ENCODE data around the gene CDH23. TPM values are rescaled to one million over a fixed set of nuclear protein-coding genes. Genes with fewer than 3 reads are reported as not detected.

Gene CDH23
- total RNA-seq, 1 experiment from 2014 or later = 7.8 TPM

- intact Hi-C loops (cut with micrococcal nuclease; ENCODE audit: unreplicated experiment) = no loop called here
- TF ChIP-seq EZH2 (IDR thresholded peaks at IDR 0.05; ENCODE audit: low read depth) = no peak
- TF ChIP-seq, protein P1, sequence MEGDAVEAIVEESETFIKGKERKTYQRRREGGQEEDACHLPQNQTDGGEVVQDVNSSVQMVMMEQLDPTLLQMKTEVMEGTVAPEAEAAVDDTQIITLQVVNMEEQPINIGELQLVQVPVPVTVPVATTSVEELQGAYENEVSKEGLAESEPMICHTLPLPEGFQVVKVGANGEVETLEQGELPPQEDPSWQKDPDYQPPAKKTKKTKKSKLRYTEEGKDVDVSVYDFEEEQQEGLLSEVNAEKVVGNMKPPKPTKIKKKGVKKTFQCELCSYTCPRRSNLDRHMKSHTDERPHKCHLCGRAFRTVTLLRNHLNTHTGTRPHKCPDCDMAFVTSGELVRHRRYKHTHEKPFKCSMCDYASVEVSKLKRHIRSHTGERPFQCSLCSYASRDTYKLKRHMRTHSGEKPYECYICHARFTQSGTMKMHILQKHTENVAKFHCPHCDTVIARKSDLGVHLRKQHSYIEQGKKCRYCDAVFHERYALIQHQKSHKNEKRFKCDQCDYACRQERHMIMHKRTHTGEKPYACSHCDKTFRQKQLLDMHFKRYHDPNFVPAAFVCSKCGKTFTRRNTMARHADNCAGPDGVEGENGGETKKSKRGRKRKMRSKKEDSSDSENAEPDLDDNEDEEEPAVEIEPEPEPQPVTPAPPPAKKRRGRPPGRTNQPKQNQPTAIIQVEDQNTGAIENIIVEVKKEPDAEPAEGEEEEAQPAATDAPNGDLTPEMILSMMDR (conservative IDR thresholded peaks at IDR 0.05) = no peak
- H3K27me3 ChIP-seq (ENCODE audit: insufficient read depth, low read depth) = no peaks in the 10 kb centered on the region
- H3K4me1 ChIP-seq (replicated peaks; ENCODE audit: insufficient read depth) = no peaks in the 10 kb centered on the region
- CTCF ChIA-PET = interaction anchor here (0.5 kb wide), 1 partner anchor 75 kb away, joined by 3 read pairs; no protein-coding TSS in a partner anchor
- H3K27ac ChIP-seq = no peak overlapping the region
- no peaks in the 10 kb centered on the region for H3K9me2 ChIP-seq (ENCODE audit: insufficient read depth)
- no peak overlapping the region for H3K4me3 ChIP-seq
- H4K20me1 ChIP-seq (ENCODE audit: insufficient read depth) = no peaks in the 10 kb centered on the region
- H3F3A ChIP-seq (ENCODE audit: insufficient read depth, low read depth) = no peaks in the 10 kb centered on the region; the same call in 1 of the 2 replicates
- POLR2A ChIA-PET (ENCODE audit: unreplicated experiment) = interaction anchor here (0.5 kb wide), 2 partner anchors 270 to 306 kb away, joined by 3 to 9 read pairs; no protein-coding TSS in a partner anchor
- no peaks in the 10 kb centered on the region for H3K9me3 ChIP-seq (ENCODE audit: insufficient read depth, low read depth)
- H3K4me2 ChIP-seq = no peak overlapping the region
- no peaks in the 10 kb centered on the region for H3K79me2 ChIP-seq (ENCODE audit: low read depth)
- no peak for DNase-seq
- no peak overlapping the region for H2AFZ ChIP-seq
- BruUV-seq (replicated peaks) = no TSS peak
- no peaks in the 10 kb centered on the region for H3K36me3 ChIP-seq (ENCODE audit: low read depth)
Observed at GRCh38 chr10:71684356-71685173, 287.8 kb downstream of the CDH23 start.

GRCh38 chr10:71685554-71686232 lies 289.0 kb downstream of the CDH23 start:
- ChIA-PET POLR2A (ENCODE audit: unreplicated experiment) (interaction anchor here (0.6 to 0.7 kb wide), 2 partner anchors 85 to 646 kb away, joined by 3 to 5 read pairs; no protein-coding TSS in a partner anchor), CTCF (no interaction called here)
- Histone ChIP-seq H3F3A (ENCODE audit: insufficient read depth, low read depth) (no peaks in the 10 kb centered on the region; the same call in 1 of the 2 replicates), H2AFZ (no peak overlapping the region), H3K27me3 (ENCODE audit: insufficient read depth, low read depth) (no peaks in the 10 kb centered on the region), H4K20me1 (ENCODE audit: insufficient read depth) (no peaks in the 10 kb centered on the region), H3K79me2 (ENCODE audit: low read depth) (no peaks in the 10 kb centered on the region), H3K9me3 (ENCODE audit: insufficient read depth, low read depth) (no peaks in the 10 kb centered on the region), H3K9me2 (ENCODE audit: insufficient read depth) (no peaks in the 10 kb centered on the region), H3K4me3 (no peak overlapping the region), H3K36me3 (ENCODE audit: low read depth) (no peaks in the 10 kb centered on the region), H3K4me2 (no peak overlapping the region), H3K27ac (no peak overlapping the region), H3K4me1 (replicated peaks; ENCODE audit: insufficient read depth) (no peaks in the 10 kb centered on the region)
- TF ChIP-seq EZH2 (IDR thresholded peaks at IDR 0.05; ENCODE audit: low read depth) = no peak
- TF ChIP-seq, protein P1 (conservative IDR thresholded peaks at IDR 0.05) = no peak
- no TSS peak for BruUV-seq (replicated peaks)
- intact Hi-C loops (cut with micrococcal nuclease; ENCODE audit: unreplicated experiment) = no loop called here
- no peak for DNase-seq

- no peaks in the 10 kb centered on the region for H3K4me1 ChIP-seq (replicated peaks; ENCODE audit: insufficient read depth)
- no peak overlapping the region for H3K4me3 ChIP-seq
- no peak overlapping the region for H3K27ac ChIP-seq
- no TSS peak for BruUV-seq (replicated peaks)
- H3K4me2 ChIP-seq = no peak overlapping the region
- no peaks in the 10 kb centered on the region for H4K20me1 ChIP-seq (ENCODE audit: insufficient read depth)
- intact Hi-C loops (cut with micrococcal nuclease; ENCODE audit: unreplicated experiment) = no loop called here
- ChIA-PET CTCF (no interaction called here), POLR2A (ENCODE audit: unreplicated experiment) (no interaction called here)
- no peaks in the 10 kb centered on the region for H3K27me3 ChIP-seq (ENCODE audit: insufficient read depth, low read depth)
- TF ChIP-seq, protein P1 (conservative IDR thresholded peaks at IDR 0.05) = no peak
- TF ChIP-seq EZH2 (IDR thresholded peaks at IDR 0.05; ENCODE audit: low read depth) = no peak
- H3K79me2 ChIP-seq (ENCODE audit: low read depth) = no peaks in the 10 kb centered on the region
- H3F3A ChIP-seq (ENCODE audit: insufficient read depth, low read depth) = no peaks in the 10 kb centered on the region; the same call in 1 of the 2 replicates
- no peaks in the 10 kb centered on the region for H3K9me3 ChIP-seq (ENCODE audit: insufficient read depth, low read depth)
- no peak for DNase-seq
- no peak overlapping the region for H2AFZ ChIP-seq
- no peaks in the 10 kb centered on the region for H3K36me3 ChIP-seq (ENCODE audit: low read depth)
- H3K9me2 ChIP-seq (ENCODE audit: insufficient read depth) = no peaks in the 10 kb centered on the region
Observed at GRCh38 chr10:71687077-71687476, 290.4 kb downstream of the CDH23 start.
